Memory B cell (primary cell): ENCODE results near the gene RUNDC1.
"Not testable (repeated sequence)": the region's sequence is repeated elsewhere in the genome, so short reads cannot be mapped to it uniquely, and the experiment has no call there.

Source experiments
- ATAC-seq: fragments of 150-1000 bp; cut with Tn5 transposase; 2 replicates; pipeline ENCODE4 v1.10.0; 2021; ENCODE audit warnings: low read depth, mild to moderate bottlenecking, moderate library complexity
- DNase-seq, 2 donors: peaks; one replicate each; pipeline ENCODE4 v3.0.0; 2022; ENCODE audit warnings: low spot score in 2 of 2
- H3K27ac Mint-ChIP-seq: one replicate; pipeline ENCODE4 v1.8.0; 2022; ENCODE audit warnings: mild to moderate bottlenecking, moderate library complexity, mixed read lengths
- H3K27me3 Mint-ChIP-seq: one replicate; pipeline ENCODE4 v1.8.0; 2022; ENCODE audit warnings: mixed read lengths
- H3K36me3 Mint-ChIP-seq: one replicate; pipeline ENCODE4 v1.8.0; 2022; ENCODE audit warnings: mild to moderate bottlenecking, mixed read lengths
- H3K4me1 Mint-ChIP-seq: one replicate; pipeline ENCODE4 v1.8.0; 2022; ENCODE audit warnings: mixed read lengths
- H3K4me3 Mint-ChIP-seq: one replicate; pipeline ENCODE4 v1.8.0; 2022; ENCODE audit warnings: mild to moderate bottlenecking, moderate library complexity, mixed read lengths
- H3K9me3 Mint-ChIP-seq: one replicate; pipeline ENCODE4 v1.8.0; 2022; ENCODE audit warnings: mixed read lengths

Gene RUNDC1

GRCh38 chr17:42980274-42980765 is at the start of gene RUNDC1:
RUNDC1 (plus strand) TSS chr17:42980565; CDS start chr17:42980577, 12 bp downstream.
- ATAC-seq: peak; percentile 79
- peak; percentile 89 to 90 for DNase-seq
- Mint-ChIP-seq H3K36me3 (peaks cover 6% of the 10 kb centered on the region), H3K9me3 (no peaks in the 10 kb centered on the region), H3K27ac (peak within 1 kb of the TSS; percentile 95), H3K4me1 (peaks cover 36% of the 10 kb centered on the region), H3K27me3 (no peaks in the 10 kb centered on the region), H3K4me3 (peak within 1 kb of the TSS; percentile 98)

DNA sequence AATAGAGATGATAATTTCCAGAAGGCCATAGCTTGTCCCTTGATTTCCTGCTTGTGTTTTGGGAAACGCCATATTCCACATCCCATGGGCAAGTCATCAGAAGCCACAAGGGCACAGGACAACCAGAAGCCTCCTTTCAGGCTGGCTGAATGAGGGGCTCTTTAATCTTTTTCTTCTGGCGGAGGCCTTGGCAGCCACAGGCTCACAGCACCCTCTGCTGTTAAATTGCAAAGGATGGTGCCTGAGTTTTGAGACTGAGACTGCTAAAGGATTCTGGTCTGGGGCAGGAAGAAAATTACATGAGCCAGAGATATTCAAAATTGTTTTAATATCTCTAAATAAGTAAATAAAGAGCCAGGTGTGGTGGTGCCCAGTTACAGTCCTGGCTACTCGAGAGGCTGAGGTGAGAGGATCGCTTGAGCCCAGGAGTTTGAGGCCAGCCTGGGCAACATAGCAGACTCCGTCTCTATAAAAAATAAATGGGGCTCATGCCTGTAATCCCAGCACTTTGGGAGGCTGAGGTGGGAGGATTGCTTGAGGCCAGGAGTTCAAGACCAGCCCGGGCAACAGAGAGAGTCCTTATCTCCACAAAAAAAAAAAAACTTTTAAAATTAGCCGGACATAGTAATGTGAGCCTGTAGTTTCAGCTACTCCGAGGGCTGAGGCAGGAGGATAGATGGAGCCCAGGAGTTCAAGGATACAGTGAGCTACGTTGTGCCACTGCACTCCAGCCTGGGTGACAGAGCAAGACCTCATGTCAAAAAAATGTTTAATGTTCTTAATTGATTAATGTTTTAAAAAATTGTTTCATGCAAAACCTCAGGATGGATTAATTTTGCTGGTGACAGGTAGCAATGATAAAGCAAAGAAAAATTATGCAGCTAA is 42.4 kb upstream of the RUNDC1 start:
- Mint-ChIP-seq H3K36me3 (no peaks in the 10 kb centered on the region), H3K4me3 (no peak overlapping the region), H3K4me1 (no peaks in the 10 kb centered on the region), H3K9me3 (no peaks in the 10 kb centered on the region), H3K27ac (no peak overlapping the region), H3K27me3 (peaks cover 1% of the 10 kb centered on the region)
- ATAC-seq (peak; percentile 52), DNase-seq (peak in 1 of 2 donors; percentile 18)

- Mint-ChIP-seq H3K27me3 (no peaks in the 10 kb centered on the region), H3K36me3 (peaks cover 3% of the 10 kb centered on the region), H3K4me1 (no peaks in the 10 kb centered on the region), H3K27ac (no peak overlapping the region), H3K9me3 (no peaks in the 10 kb centered on the region), H3K4me3 (no peak overlapping the region)
- no peak for ATAC-seq
- no peak for DNase-seq
Measured at GRCh38 chr17:42944211-42944610, 36.2 kb upstream of the RUNDC1 start.

DNA sequence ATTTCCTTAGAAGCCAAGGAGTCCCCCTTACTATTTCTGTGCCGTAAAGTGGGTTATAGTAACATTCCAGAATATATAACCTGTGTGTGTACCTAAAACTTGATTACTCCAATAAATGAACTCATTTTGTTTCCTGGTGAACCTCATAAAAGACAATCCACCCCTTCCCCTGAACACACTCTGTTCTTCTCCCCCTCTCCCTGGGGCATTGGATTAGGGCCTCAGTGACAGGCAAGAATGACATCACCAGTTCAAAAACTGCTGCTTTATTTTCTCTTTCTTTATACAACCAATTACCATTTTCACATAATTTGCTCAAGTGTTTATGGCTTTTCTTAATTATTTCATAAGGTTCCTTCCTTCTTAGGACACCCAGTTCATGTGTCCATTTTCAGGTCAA is 33.6 kb upstream of the RUNDC1 start:
- Mint-ChIP-seq H3K27ac (peak overlapping the region; percentile 42), H3K27me3 (no peaks in the 10 kb centered on the region), H3K4me1 (no peaks in the 10 kb centered on the region), H3K4me3 (no peak overlapping the region), H3K9me3 (no peaks in the 10 kb centered on the region), H3K36me3 (peaks cover 12% of the 10 kb centered on the region)
- ATAC-seq: no peak
- no peak for DNase-seq

DNA sequence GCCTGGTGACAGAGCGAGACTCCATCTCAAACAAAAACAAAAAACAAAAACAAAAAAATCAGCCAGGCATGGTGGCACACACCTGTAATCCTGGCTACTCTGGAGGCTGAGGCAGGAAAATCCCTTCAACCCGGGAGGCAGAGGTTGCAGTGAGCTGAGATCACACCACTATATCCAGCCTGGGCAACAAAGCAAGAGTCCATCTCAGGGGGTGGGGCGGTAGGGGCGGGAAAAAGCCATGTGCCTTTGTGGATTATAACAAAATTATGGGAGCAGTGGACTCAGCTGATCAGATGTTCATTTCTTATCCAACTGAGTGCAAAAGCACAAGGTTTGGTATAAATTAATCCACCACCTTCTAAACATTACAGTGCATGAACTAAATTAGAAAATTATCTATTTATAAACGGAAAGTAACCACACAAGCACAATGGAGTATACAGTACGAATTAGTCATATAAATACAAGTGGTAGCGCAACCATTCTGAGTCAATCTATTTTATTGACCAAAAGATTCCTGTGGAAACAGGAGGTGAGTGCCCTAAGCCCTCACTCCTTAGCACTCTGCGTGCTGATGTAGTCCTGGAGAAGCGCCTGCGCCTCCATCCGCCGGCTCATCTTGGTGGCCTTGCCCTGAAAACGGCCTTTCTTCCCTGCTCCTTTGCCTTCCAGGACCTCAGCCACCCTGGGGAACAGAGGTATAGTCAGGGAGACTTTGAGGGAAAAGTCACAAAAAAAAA is 30.2 kb upstream of the RUNDC1 start:
- H3K27ac Mint-ChIP-seq: no peak overlapping the region
- DNase-seq: no peak
- H3K36me3 Mint-ChIP-seq: peaks cover 27% of the 10 kb centered on the region
- H3K9me3 Mint-ChIP-seq: no peaks in the 10 kb centered on the region
- no peak overlapping the region for H3K4me3 Mint-ChIP-seq
- no peaks in the 10 kb centered on the region for H3K4me1 Mint-ChIP-seq
- H3K27me3 Mint-ChIP-seq: no peaks in the 10 kb centered on the region
- no peak for ATAC-seq

DNA sequence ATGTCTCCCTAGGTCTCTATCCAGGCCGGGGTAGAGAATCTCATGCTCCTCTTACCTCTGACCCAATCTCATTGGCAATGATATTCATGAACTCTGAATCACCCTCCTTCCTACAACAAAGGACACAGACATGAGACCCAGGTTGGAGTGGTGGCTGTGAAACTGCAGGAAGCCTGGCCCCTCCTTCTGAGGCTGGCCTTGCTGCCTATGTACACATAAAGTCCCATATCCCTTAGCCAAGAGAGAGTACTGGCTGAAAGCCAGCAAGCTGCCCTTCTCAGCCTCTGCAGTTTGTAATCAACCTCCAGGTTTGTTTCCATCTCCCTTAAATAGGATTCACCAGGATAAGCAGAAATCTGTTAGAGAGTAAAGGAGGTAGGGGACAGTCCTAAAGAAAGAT is 26.7 kb upstream of the RUNDC1 start:
- H3K27ac Mint-ChIP-seq: no peak overlapping the region
- ATAC-seq: no peak

DNA sequence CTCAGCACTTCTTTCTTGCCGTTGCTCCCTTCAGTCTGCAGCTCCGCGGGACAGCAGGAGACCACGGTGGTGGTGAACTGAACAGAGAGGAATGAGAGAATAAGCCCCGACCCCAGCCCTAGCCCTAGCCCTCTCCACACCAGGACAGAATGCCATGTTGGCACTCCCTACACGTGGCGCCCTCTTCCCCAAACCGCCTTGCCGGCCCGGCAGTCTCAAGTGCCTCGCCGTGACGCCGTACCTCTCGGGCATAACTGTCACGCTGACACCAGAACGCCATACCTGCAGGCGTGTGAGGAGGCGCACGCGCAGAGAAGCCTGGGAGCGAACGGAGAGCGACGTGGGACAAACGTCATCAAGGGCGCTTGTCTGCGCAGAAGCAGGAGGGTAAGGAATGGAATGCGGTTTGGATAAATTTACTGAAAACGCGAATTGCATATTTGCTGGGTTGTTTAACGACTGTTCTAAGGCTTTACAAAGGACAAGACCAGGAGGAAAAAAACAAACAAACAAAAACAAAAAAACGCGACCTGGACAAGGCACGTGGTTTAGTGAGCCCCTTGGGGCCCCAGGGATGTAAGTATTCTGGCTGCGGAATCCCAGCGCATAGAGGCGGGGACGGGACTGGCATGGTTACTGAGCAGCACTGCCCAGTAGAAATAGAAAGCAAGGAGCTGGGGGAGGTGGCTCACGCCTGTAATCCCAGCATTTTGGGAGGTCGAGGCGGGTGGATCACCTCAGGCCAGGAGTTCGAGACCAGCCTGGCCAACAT is 16.0 kb upstream of the RUNDC1 start, which contains the start of gene AARSD1:
AARSD1 (minus strand) TSS at position 294 of the 772 bp plus-strand sequence; CDS start at position 280, 14 bp downstream.
- H3K4me1 Mint-ChIP-seq: peaks cover 17% of the 10 kb centered on the region
- H3K27me3 Mint-ChIP-seq: no peaks in the 10 kb centered on the region
- peak within 1 kb of the TSS; percentile 93 for H3K27ac Mint-ChIP-seq
- ATAC-seq (peak; percentile 94), DNase-seq (peak; percentile 78 to 83)
- peak within 1 kb of the TSS; percentile 94 for H3K4me3 Mint-ChIP-seq
- peaks cover 9% of the 10 kb centered on the region for H3K36me3 Mint-ChIP-seq
- H3K9me3 Mint-ChIP-seq: no peaks in the 10 kb centered on the region

More for the DNA sequence above, 26.7 kb upstream of the RUNDC1 start:
- no peak for DNase-seq
- Mint-ChIP-seq H3K27me3 (no peaks in the 10 kb centered on the region), H3K36me3 (peaks cover 40% of the 10 kb centered on the region), H3K4me1 (peaks cover 4% of the 10 kb centered on the region), H3K9me3 (no peaks in the 10 kb centered on the region), H3K4me3 (no peak overlapping the region)

DNA sequence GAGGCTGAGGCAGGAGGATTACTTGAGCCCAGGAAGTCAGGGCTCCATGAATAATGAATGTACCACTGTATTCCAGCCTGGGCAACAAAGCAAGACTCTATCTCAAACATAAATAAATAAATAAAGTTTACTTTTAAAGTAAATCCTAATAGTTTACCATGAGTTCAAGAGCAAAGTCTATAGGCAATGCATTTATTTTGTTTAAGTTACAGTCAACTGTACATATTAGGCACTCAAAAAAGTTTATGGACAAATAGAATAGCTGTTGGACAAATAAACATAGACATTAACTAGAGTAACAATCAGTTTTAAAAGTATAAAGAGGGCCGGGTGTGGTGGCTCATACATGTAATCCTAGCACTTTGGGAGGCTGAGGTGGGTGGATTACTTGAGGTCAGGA is 12.4 kb upstream of the RUNDC1 start:
- peaks cover 14% of the 10 kb centered on the region for H3K4me1 Mint-ChIP-seq
- no peaks in the 10 kb centered on the region for H3K9me3 Mint-ChIP-seq
- ATAC-seq (no peak), DNase-seq (no peak)
- peaks cover 3% of the 10 kb centered on the region for H3K36me3 Mint-ChIP-seq
- no peak overlapping the region for H3K27ac Mint-ChIP-seq
- no peak overlapping the region for H3K4me3 Mint-ChIP-seq
- H3K27me3 Mint-ChIP-seq: no peaks in the 10 kb centered on the region

DNA sequence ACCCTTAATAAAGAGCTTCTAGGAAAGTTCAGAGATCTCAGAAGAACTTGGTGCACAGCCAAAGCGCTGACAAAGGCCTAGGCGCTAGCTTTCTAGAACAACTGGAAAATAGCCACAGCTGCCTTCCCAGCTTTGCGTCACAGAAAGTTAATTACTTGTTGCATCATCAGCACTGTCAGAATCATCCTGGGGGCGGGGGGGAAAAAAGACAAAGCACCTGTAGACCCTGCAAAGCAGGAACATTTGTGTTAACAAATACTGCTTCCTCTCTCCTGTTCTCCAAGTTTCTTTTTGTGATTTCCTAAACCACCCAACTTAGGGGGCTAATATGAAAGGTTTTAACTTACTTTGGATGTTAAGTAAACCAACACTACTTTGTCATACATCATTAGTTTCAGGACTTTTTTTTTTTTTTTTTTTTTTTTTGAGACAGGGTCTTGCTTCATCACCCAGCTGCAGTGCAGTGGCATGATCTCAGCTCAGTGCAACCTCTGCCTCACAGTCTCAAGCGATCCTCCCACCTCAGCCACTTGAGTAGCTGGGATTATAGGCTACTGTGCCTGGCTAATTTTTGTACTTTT is 11.3 kb upstream of the RUNDC1 start:
- Mint-ChIP-seq H3K4me1 (peaks cover 8% of the 10 kb centered on the region), H3K27ac (peak overlapping the region; percentile 28), H3K27me3 (no peaks in the 10 kb centered on the region), H3K36me3 (peaks cover 3% of the 10 kb centered on the region), H3K4me3 (no peak overlapping the region), H3K9me3 (no peaks in the 10 kb centered on the region)
- DNase-seq: no peak
- ATAC-seq: no peak

GRCh38 chr17:42971589-42971988 is 8.8 kb upstream of the RUNDC1 start:
- DNase-seq (no peak), ATAC-seq (no peak)
- H3K27ac Mint-ChIP-seq: no peak overlapping the region
- peaks cover 2% of the 10 kb centered on the region for H3K4me1 Mint-ChIP-seq
- no peaks in the 10 kb centered on the region for H3K9me3 Mint-ChIP-seq
- no peaks in the 10 kb centered on the region for H3K36me3 Mint-ChIP-seq
- no peaks in the 10 kb centered on the region for H3K27me3 Mint-ChIP-seq
- no peak overlapping the region for H3K4me3 Mint-ChIP-seq

DNA sequence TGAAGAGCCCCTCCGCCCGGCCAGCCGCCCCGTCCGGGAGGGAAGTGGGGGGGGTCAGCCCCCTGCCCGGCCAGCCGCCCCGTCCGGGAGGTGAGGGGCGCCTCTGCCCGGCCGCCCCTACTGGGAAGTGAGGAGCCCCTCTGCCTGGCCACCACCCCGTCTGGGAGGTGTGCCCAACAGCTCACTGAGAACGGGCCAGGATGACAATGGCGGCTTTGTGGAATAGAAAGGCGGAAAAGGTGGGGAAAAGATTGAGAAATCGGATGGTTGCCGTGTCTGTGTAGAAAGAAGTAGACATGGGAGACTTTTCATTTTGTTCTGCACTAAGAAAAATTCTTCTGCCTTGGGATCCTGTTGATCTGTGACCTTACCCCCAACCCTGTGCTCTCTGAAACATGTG is 7.0 kb upstream of the RUNDC1 start:
- H3K36me3 Mint-ChIP-seq, DNase-seq: not testable (repeated sequence)

GRCh38 chr17:42975265-42975664 is 5.1 kb upstream of the RUNDC1 start:
- H3K9me3 Mint-ChIP-seq: no peaks in the 10 kb centered on the region
- H3K36me3 Mint-ChIP-seq: no peaks in the 10 kb centered on the region
- ATAC-seq (no peak), DNase-seq (no peak)
- peaks cover 13% of the 10 kb centered on the region for H3K4me1 Mint-ChIP-seq
- no peaks in the 10 kb centered on the region for H3K27me3 Mint-ChIP-seq
- H3K27ac Mint-ChIP-seq: no peak overlapping the region
- no peak overlapping the region for H3K4me3 Mint-ChIP-seq

More for the DNA sequence above, 7.0 kb upstream of the RUNDC1 start:
- H3K27ac Mint-ChIP-seq, H3K4me1 Mint-ChIP-seq, H3K9me3 Mint-ChIP-seq, H3K4me3 Mint-ChIP-seq, ATAC-seq, H3K27me3 Mint-ChIP-seq: not testable (repeated sequence)

- not testable (repeated sequence) for H3K27me3 Mint-ChIP-seq, DNase-seq, H3K36me3 Mint-ChIP-seq, H3K27ac Mint-ChIP-seq, H3K9me3 Mint-ChIP-seq, H3K4me3 Mint-ChIP-seq, ATAC-seq
- H3K4me1 Mint-ChIP-seq: peaks cover 15% of the 10 kb centered on the region
Measured at GRCh38 chr17:42975701-42976100, 4.7 kb upstream of the RUNDC1 start.
